ENCODE measurements around the gene ZFP3. TPM values are rescaled to one million over a fixed set of nuclear protein-coding genes. Genes with fewer than 3 reads are reported as not detected.

The ZFP3 gene
- total RNA-seq, 1 experiment from 2014 or later: 0.11 TPM

- no peak overlapping the region for H3K4me3 Mint-ChIP-seq
Measured at GRCh38 chr17:5118219-5118618, 40.0 kb downstream of the ZFP3 start.

More at GRCh38 chr17:5118219-5118618, 40.0 kb downstream of the ZFP3 start:
- Mint-ChIP-seq H3K9me3 (peaks cover 6 to 10% of the 10 kb centered on the region in 2 experiments; a peak in 4 of 5 replicates), H3K27me3 (ENCODE audit: low read depth) (peaks cover 40% of the 10 kb centered on the region), H3K27ac (no peak overlapping the region; a peak in 1 of 7 replicates), H3K36me3 (ENCODE audit: insufficient read depth in 1 of 3, low read depth in 3 of 3) (peaks cover 5 to 18% (median 9%) of the 10 kb centered on the region in 3 experiments; a peak in 5 of 7 replicates), H3K4me1 (peaks cover 6% of the 10 kb centered on the region in 2 experiments; a peak in 3 of 4 replicates)
- TF ChIP-seq CTCF (conservative IDR thresholded peaks at IDR 0.05): no peak
- no peaks in the 10 kb centered on the region for H3K79me1 ChIP-seq (ENCODE audit: insufficient read depth, low read depth, low read length, poor library complexity, severe bottlenecking)
- no peak overlapping the region for H4K91ac ChIP-seq (ENCODE audit: insufficient read length, low read depth, low read length)
- no peak overlapping the region for H3K4me2 ChIP-seq (ENCODE audit: insufficient read depth, insufficient read length, low read length)
- H3K18ac ChIP-seq (ENCODE audit: insufficient read length, low read depth, low read length): no peak overlapping the region
- H3K4ac ChIP-seq (ENCODE audit: low read depth, low read length): no peak overlapping the region
- no peak overlapping the region for H2BK20ac ChIP-seq (ENCODE audit: low read depth, low read length, poor library complexity, severe bottlenecking)
- no peak overlapping the region for H3K23ac ChIP-seq (ENCODE audit: insufficient read length, low read depth, low read length)
- no peak overlapping the region for H3K56ac ChIP-seq (ENCODE audit: insufficient read length, low read depth, low read length)
- no peak overlapping the region for H3K14ac ChIP-seq (ENCODE audit: insufficient read depth, low read length)
- H2BK120ac ChIP-seq (ENCODE audit: low read depth, low read length, poor library complexity, severe bottlenecking): no peak overlapping the region
- no peak overlapping the region for H2AFZ ChIP-seq (ENCODE audit: low read length)
- no peak overlapping the region for H4K8ac ChIP-seq (replicated peaks; ENCODE audit: insufficient read length, low read depth, low read length)
- H2BK12ac ChIP-seq (ENCODE audit: insufficient read length, low read depth, low read length): no peak overlapping the region
- no peak overlapping the region for H2BK5ac ChIP-seq (ENCODE audit: insufficient read length, low read length)
- no peak overlapping the region for H3K9ac ChIP-seq (ENCODE audit: extremely low read depth, insufficient read length, low read length)
- WGBS (ENCODE audit: extremely low coverage, insufficient read length, low lambda C conversion rate): no CpG with 5 or more reads among the region's 6 CpGs
- DNase-seq: no peak
- H3K79me2 ChIP-seq (ENCODE audit: insufficient read depth, low read length): no peaks in the 10 kb centered on the region
- H4K5ac ChIP-seq (ENCODE audit: insufficient read length, low read depth, low read length): no peak overlapping the region
- no peak overlapping the region for H3T11ph ChIP-seq (ENCODE audit: low read length)
- H3K27me3 ChIP-seq (ENCODE audit: insufficient read depth, low read length): no peaks in the 10 kb centered on the region; the same call in 1 of the 2 replicates
- no peaks in the 10 kb centered on the region for H3K4me1 ChIP-seq (ENCODE audit: insufficient read depth, low read length)
- H2BK15ac ChIP-seq (ENCODE audit: low read depth, low read length): no peak overlapping the region
- peaks cover 9% of the 10 kb centered on the region for H3K23me2 ChIP-seq (ENCODE audit: insufficient read length, low read depth, low read length, poor library complexity, severe bottlenecking)
- H3K9me3 ChIP-seq (ENCODE audit: control insufficient read depth, low read depth, low read length): no peaks in the 10 kb centered on the region
- no peaks in the 10 kb centered on the region for H4K20me1 ChIP-seq (ENCODE audit: control insufficient read depth, insufficient read depth, insufficient read length)
- H2AK5ac ChIP-seq (ENCODE audit: insufficient read length, low read length): no peak overlapping the region
- H3K27ac ChIP-seq (ENCODE audit: insufficient read length, low read depth, low read length): no peak overlapping the region

All from H9 (cell line).